Activated CD8-positive, alpha-beta memory T cell treated with anti-CD3 and anti-CD28 coated beads, Interleukin-2, amount 50 U/mL, for 48 hours (primary cell): ENCODE measurements around the gene EIF4E3.

ENCODE experiments used
- DNase-seq: peaks from one replicate; pipeline ENCODE4 v3.0.0-alpha.2; 2020

The EIF4E3 gene

DNA sequence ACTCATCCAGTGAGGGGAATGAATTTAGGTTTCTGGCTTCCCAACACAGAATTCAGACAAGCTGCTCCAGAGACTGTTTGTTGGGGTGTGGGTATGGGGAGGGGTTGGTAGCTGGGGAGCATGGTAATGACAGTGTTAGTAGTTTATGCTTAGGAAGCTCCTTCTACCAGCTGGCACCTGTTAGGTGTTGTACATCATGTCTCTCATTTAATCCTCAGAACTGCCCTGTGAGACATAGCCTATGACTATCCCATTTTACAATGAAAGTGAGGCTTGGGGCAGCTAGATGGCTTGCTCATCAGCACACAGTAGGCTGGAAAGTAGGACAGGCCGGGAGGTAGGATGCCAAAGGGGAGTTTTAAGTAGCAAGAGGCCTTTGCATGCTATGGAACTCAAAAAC is 2.5 kb downstream of the EIF4E3 start:
- no peak for DNase-seq

DNA sequence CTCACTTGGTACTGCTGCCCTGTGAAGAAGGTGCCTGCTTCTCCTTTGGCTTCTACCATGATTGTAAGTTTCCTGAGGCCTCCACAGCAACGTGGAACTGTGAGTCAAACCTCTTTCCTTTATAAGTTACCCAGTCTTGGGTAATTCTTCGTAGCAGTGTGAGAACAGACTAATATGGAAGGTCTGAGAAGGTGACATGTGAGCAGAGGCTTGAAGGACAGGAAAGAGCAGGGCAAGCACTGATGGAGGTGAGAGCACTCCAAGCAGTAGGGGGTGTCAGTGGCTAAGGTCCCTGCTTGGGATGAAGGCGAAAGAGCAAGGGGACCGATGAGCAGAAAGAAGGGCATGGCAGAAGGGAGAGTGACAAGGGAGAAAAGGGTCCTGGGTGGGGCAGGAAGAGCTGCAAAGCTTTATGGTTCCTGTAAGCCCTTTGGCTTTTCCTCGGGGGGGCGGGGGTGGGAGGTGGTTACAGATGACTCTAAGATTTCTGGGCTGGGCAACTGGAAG is 3.5 kb downstream of the EIF4E3 start:
- DNase-seq: no peak

DNA sequence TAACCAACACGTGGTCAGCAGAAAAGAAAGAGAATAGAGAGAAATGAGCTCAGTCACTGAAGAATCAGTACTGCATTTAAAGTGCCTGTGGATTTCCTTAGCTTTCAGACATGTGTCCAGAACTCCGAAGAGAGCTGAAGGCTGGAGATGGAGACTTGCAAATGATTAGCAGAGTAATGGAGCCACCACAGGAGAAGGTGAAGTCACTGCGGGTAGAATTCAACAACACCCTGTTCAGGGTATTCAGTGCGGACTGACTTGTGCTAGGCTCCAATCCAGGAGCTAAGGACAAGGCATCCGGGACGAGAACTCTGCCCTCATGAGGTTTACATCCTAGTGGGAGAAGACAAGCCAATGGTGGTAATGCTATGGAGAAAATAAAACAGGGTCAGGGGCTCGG is 4.2 kb downstream of the EIF4E3 start:
- DNase-seq: no peak

DNA sequence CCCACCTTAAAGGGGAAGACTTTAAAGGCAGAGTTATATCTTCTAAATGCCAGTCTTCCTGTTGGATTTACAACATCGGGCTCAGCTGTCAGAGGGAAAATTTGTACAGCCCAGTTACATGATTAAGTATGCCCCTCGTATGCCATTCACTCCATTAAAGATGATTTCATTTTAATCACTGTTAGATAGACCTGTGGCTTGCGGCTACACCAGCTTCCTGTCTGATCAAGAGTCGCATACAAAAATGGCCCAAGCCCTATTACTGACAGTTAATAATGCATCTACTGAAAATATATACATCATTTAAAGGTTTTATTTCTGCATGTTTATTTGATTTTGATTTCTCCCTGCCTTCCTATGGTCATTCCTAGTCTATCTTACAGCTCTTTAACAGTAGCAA is 7.1 kb downstream of the EIF4E3 start:
- no peak for DNase-seq

DNA sequence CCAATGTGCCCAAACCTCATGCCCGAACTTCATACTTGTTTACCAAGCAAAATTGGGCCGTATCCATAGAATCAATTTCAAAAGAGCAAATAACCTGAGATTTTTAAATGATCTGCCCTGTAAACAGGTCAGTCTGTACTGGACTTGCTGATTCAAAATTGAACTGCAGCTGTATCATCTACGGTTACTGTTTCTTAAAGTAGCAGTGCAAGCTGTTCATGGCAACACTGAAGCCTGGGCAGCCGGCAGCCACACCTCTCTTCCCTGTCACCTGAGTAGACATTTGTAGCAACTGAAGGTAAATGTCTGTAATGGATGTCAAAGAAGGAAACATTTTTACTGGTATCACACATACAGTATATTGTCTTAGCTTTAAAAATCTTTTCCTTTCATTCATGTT is 10.6 kb downstream of the EIF4E3 start:
- no peak for DNase-seq

DNA sequence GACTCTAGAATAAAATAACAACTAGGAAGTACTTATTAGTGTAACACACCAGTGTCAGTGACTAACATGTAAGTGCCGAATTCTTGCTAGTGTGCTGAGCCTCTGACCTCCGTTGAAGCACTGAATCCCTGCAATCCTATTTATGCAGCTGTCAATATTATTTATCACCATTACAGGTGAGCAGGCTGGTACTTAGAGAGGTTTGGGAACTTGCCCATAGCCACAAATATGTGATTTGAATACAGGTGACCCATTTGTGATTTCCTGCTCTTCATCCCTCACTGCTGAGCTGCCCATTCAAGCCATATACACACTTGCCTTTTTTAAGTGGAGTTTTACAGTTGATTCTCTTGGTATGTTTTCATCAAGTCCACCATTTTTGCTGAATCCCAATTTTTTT is 12.2 kb downstream of the EIF4E3 start:
- no peak for DNase-seq

DNA sequence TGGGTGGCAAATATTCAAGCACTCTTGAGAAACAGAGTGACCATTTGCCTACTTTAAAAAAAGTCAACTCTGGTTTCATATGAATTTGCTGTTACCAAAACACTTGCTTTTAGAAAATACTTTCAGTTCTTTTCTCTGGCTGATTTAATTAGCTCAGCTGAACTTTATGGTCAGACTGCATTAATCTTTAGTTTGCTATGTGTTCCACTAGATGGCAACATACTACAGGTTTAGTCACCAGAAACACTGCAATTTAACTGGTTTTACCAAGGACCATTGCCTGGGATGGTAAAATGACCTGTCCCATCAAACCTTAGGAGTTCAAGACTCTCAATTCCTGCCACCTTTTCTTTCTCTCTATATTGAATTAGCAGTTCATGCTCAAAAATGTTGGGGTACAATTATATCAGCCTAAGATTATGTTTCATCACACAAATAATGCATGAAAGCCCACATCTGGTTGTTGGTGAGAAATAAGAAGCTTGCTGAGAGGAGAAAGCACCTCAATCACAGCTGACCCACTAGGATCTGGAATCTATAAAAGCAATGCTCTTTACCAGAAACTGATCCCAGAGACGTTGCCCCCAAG is 14.2 kb downstream of the EIF4E3 start:
- no peak for DNase-seq

DNA sequence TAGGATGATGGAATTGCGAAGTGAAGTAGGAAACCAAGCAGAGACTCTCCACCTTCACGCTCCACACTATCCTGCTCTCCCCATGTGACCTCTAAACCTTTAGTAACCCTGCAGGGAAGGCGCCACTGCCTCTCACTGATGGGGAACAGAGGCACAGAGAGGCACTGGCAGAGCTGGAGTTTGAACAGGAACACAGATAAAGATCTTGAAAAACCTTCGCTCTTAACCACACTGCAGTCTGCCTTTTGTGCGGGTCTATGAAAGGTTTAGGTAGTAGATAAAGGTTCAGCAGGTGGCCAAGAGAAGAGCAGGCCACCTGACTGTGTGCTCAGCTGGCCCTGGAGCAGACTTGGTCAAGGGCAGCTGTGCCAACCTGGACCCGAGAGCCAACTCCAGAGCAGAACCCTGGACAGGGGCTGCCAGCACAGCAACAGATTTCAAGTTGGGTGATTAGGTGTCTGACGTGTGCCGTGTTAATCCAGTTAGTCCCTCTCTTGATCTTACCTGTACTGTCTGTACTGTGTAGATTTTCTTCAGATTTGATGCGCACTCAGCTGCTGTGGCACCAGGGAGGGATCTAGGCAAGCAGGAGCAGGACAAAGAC is 15.2 kb downstream of the EIF4E3 start:
- DNase-seq: no peak

DNA sequence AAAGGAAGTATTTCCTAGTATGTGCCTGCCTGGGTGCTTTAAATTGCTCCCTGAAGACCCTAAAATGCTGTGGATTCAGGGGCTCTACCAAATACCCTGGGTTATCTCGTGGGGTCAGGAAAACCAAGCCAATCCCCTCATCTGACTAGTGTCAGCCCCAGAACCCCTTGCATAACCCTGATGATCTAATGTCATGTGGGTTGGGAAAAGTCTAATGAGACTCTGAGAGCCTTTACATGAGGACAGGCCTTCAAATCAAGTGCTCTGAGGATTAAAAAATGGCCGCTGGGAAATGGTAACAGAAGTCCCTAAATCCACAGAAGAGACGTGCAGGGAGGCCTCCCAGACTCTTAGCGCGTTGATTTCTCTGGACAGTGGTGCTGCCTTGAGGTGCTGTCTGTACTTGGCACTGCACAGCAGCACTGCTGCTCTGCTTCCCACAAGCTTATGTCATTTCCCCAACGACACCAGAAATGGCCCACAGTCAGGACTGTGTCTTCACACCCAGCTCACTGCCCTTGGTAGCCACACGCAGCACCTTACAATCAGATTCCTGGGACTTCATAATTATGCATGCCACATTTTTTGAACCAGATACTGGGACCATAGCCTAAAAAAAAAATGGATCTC is 16.6 kb downstream of the EIF4E3 start:
- DNase-seq: no peak

DNA sequence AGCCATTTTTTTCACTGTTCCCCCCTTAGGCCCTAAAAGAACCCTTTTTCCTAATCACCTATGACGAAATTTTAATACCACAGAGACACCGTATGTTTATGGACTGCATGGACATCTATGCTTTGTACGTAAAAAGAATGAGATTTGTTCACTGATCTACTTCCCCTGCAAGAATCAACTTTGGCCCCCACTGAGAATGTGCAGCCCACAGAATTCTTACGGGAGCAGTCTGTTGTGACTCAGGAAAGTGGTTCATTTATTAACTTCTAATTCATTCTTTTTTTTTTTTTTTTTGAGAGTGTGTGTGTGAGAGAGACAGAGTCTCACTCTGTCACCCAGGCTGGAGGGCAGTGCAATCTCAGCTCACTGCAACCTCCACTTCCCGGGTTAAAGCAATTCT is 17.6 kb downstream of the EIF4E3 start:
- DNase-seq: no peak

DNA sequence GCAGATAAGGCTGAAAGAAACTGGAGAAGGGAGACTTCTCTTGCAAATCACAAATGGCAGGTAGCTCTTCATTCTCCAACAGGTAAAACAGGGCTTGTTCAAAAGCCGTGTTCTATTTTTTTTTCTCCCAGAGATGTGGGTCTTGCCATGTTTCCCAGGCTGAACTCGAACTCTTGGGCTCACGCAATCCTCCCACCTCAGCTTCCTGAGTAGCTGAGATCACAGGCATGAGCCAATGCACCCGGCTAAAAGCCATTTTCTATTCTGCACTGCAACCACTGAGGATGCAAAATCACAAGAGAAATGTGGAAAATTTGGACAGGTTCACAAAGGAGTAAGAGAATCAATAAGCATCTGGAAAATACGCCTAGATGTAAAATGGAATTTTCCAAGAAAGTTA is 19.5 kb downstream of the EIF4E3 start:
- no peak for DNase-seq

DNA sequence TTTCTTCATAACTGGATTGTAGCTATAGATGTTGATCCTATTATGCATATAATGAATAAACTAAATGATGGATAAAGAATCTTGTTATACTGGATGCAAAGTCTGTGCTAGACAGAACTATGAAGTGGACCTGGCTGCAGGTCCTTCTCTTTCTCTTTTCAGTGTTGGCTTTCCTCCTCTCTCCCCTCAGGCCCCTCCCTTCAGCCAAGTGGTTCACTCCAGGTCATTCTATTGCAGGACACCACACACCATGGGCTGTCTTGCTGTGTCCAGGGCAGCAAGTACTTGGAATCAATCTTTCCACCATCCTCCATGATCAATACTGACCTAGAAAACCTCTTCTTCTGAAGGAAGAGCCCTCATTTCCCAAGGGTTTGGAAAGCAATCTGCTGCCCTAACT is 20.3 kb downstream of the EIF4E3 start:
- no peak for DNase-seq

DNA sequence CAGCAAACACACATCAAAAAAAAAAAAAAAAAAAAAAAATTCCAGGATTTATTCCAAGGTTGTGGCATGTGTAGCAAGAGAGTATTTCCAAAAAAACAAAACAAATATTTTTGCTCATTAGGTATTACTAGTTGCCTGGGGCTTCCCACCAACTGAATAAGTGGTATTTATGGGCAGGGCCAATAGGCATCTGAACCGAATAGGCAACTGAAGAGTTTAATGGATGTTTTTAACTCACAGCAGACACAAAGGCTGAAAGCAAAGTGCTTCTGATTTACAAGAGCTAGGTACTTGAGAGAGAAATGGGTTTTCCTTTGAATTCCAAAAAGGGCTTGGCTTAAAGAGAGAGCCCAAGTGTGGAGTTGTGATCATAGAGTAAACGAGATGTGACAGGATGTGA is 21.4 kb downstream of the EIF4E3 start:
- no peak for DNase-seq

DNA sequence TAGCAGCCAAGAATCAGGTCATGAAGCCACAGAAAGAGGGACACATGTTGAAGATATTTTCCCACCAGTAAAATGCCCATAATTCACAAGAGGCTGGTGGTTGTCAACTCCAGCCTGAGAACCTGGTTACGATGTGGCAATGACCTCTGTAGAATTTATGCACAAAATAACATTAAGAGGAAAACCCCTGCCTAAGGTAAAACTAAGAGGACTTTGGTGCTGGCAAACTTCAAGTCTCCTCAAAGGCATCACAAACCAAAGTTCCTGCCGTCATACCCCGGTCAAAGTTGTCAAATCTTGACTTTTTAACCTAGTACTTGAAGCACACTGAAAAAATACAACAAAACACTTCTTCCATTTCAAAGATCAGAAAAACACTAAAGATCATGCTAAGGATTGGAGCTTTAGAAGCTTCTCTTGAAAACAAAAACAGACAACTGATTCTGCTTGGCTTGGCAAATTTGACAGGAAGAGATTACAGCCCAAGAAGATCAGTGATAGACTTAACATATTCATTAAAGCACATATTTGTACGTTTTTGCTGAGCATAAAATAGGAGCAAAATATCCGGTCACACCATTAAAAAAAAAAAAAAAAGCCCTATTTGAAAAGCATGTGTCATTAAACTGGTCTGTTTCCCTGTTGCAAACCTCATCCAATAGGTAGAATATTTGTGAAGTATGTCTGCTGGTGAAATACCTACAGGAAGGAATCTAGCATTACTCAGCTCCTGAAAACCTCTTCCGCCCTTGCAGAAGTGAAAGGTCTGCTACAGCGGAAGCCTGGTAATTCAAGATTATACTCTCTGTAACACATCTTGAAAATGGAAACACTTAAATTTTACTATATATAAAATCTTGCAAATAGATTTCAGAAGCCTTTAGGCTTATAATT is 22.8 kb downstream of the EIF4E3 start:
- no peak for DNase-seq

DNA sequence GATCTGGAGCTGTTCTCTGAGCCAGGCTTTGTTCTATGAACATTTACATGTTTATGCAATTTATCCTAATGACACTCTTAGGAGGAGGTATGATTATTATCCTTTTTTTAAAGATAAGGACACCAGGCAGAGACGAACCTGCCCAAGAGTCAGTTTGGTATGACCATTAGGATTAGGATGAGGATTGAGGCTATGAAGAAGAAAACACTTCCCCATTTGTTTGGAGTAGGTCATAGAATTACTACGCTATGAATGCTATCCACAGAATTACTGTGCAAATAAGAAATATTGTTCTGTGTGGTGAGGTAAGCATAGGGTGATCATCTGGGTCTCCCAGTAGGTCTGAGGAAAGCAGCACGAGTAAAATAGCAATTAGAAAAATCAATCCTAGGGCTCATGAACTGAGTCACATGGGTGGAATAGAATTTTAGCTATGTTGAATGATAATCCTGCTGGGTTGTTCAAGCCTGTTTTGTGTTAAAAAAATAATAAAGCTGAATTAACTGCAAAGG is 23.9 kb downstream of the EIF4E3 start:
- DNase-seq: no peak

DNA sequence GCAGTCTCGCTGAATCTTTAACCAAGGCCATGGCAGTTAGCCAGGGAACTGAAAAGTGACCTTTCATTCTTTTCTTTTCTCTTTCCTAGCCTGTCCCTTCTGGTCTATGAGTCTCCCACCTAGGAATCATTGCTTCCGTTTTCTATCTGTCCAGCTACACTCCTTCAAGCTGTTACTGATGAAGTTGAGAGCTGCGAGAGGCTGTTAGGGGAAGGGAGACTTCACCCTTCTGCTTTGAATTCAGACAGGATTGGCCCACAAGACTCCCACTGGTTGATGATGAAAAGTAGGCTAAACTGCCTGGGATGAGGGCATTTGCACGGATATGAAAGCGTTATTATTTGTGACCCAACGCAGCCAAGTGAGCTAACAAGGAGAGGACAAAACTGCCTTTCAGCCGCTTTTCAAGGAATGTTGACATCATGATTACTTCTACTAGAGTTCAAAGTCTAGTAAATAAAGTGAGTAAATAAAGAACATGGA is 30.2 kb downstream of the EIF4E3 start:
- DNase-seq: no peak

DNA sequence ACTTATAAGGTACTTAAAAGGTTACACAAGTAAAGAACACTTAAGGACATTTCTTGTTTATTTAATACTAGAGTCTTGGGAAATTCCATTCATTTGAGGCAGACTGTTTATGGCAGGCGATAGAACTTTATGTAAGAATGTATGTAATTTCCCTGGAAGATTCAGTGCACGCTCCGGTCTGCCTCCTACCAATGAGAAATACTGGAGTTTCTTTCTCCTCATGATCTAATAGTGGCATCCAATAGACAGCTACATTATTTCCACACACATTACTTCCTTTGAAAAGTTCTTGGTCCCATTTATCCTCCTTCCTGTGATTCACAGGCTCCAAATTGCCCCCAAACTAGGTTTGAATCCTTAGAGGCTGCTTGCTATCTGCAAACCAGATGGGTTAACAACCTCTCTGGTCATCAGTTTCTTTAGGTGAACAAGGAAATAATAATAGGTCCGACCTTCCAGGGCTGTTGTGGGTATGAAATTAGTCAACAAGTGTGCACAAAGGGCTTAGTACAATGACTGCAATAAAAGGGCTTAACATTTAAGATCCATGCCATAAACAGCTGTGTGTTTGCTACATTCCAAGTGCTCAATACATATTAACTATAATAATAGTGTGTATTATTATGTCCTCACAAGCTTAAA is 30.7 kb downstream of the EIF4E3 start:
- no peak for DNase-seq

DNA sequence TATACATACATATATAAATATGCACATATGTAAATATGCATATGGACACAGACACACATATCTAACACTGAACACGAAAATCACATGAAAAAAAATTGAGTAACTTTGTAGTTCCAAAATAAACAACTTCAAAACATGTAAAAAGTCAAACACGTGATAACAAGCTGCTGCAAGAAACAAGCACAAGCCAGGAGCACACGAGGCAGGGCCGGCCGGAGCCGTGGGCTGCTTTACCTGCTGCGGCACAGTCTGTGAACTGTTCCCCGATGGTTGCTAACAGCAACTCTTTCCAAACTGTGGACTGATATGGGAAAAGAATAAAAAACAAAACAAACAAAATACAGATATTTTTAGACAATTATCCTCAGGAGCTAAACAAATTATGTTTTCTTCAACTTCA is 31.6 kb downstream of the EIF4E3 start:
- no peak for DNase-seq

DNA sequence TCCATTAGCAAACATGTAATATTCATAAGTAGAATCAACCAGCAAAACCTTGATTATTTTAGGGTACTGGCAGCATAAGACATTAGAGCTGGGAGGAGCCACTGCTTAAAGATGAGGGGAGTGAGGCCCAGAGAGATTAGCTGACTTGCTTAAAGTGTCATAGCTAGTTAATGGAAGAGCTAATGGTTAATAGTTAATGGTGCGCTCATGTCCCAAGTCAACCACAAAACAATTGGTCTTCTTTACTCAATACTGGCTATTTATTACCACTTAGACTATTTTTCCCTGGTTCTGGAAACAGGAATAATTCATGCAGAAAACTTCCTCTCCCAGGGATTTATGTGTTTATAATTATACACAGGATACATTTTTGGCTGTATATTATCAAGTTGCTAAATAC is 33.1 kb downstream of the EIF4E3 start:
- no peak for DNase-seq

DNA sequence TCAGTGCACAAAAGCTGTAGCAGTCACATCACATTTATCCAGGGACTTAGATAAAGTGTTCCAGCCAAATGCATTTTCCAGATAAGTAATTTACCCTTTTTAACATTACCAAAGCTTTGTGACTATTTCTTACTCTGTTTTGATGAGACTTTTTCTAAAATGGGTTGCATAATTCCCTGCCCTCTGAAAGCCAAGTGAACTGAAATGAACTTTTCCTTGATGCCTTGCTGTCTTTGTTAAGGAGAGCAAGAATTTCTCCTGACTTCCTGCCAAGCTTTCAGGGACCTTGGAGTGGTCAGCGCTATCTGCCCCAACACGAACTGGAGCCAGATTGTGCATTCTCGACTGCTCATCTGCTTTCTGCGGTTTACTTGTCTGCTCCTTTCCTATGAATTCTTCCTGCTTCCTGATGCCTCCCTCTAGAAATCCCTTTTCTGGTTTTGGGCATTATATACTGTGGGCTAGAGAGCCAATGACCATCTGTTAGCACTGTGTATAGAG is 34.8 kb downstream of the EIF4E3 start:
- no peak for DNase-seq

DNA sequence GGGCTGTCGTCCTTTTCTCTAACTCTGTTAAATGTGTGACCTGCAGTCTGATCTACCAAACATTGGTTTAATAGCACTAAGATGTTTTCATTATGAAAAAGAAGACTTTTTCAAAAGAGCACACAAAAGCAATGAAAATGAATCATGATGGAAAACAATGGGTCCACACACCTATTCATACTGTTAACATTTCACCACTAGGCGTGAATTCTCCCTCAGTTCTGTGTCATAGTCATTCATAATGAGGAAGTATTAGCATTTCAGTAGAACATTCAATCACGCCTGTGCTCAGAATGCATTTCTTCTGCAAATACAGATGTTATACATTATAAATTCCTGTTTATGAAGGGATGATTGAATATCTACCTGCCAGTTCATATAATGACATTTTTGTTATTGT is 35.9 kb downstream of the EIF4E3 start:
- no peak for DNase-seq

DNA sequence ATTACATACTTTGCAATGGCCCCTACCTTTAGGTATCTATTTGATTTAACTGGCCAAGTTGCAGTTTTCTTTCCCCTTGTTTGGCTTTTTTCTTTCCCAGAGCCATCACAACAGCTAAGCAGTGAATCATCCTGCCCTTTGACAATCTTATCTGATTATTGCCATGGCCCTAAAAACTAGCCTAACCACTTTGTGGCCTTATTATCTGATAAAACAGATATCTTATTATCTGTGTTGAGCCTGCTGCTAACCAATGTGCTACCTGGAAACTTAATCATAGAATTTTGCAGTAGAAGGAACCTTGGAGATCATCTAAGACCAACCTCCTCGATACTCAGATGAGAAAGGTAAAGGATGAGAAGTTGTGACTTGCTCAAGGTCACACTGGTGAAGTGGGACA is 37.1 kb downstream of the EIF4E3 start:
- no peak for DNase-seq

DNA sequence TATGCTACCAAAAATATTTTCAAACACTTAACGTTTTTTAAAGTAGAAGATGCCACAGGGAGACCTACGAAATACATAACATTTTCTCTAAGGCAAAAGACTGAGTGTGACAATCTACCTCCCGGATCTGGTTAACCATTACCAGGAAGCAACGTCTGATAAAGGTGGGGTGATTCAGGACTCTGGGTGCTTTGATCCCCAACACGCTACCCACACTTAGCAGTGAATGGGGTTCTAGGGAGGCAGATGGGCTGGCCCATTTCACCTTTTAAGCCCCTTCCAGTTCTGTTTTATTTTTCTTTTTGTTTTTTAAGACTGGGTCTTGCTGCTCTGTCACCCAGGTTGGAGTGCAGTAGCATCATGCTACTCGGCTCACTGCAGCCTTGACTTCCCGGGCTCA is 39.5 kb downstream of the EIF4E3 start:
- DNase-seq: no peak
